Activated naive CD4-positive, alpha-beta T cell treated with anti-CD3 and anti-CD28 coated beads, Interleukin-2, amount 50 U/mL, for 24 hours (primary cell): ENCODE results near the gene TREML4.
"Not testable (repeated sequence)": the region's sequence is repeated elsewhere in the genome, so short reads cannot be mapped to it uniquely, and the experiment has no call there.

Experiments
- H3K27ac Mint-ChIP-seq: one replicate; pipeline ENCODE4 v1.8.0; 2021; ENCODE audit warnings: mild to moderate bottlenecking, mixed read lengths
- H3K27me3 Mint-ChIP-seq: one replicate; pipeline ENCODE4 v1.8.0; 2021; ENCODE audit warnings: mixed read lengths
- H3K36me3 Mint-ChIP-seq: one replicate; pipeline ENCODE4 v1.8.0; 2021; ENCODE audit warnings: mixed read lengths
- H3K4me1 Mint-ChIP-seq: one replicate; pipeline ENCODE4 v1.8.0; 2021; ENCODE audit warnings: mixed read lengths
- H3K4me3 Mint-ChIP-seq: one replicate; pipeline ENCODE4 v1.8.0; 2021; ENCODE audit warnings: mild to moderate bottlenecking, mixed read lengths
- H3K9me3 Mint-ChIP-seq: one replicate; pipeline ENCODE4 v1.8.0; 2021; ENCODE audit warnings: mixed read lengths

The TREML4 gene, protein sequence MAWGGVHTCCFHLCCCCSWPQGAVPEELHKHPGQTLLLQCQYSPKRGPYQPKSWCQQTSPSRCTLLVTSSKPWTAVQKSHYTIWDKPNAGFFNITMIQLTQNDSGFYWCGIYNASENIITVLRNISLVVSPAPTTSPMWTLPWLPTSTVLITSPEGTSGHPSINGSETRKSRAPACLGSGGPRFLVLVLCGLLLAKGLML

DNA sequence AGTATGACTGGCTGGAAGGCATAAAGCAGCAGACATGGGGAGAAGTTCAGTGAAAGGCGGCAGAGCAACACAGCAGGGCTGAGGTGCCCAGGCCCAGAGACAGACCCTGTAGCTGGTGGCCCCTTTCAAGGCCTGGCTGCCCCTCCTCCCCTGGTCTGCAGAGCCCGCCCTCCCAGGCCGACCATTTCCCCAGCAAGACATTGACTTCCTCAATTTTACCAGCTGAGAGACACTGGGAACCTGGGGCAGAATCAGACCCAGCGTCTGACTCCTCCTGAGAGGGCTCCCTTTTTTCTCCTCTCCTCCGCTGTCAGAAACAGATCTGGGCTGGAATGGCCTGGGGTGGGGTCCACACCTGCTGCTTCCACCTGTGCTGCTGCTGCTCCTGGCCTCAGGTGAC is at the start of gene TREML4:
Gene TREML4, plus strand, starts transcription at position 254 of the 400 bp plus-strand sequence. Its CDS starts 79 bp downstream, at position 333.
- Mint-ChIP-seq H3K4me3 (no peak within 1 kb of the TSS), H3K36me3 (no peaks in the 10 kb centered on the region), H3K27me3 (no peaks in the 10 kb centered on the region), H3K27ac (no peak within 1 kb of the TSS), H3K4me1 (peaks cover 10% of the 10 kb centered on the region), H3K9me3 (no peaks in the 10 kb centered on the region)

DNA sequence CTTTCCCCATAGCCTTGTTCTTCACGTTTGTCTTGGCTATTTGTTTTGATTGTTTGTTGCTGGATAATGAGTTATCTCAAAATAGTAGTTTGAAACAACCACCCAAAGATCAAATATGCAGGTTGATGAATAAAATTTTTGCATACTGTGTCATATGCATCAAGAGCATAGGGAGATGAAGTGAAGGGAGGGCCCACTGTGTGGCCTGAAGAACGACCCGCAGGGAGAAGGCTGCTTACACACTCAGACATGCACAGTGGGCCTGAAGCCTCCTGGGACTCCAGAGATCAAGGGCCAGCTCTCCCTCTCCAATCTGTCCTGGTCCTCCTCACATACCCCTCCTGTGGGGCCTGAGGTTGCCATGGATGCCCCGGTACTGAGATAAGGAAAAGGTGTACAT is 49.0 kb upstream of the TREML4 start:
- Mint-ChIP-seq H3K4me3 (no peak overlapping the region), H3K4me1 (peaks cover 17% of the 10 kb centered on the region), H3K27ac (no peak overlapping the region), H3K36me3 (no peaks in the 10 kb centered on the region), H3K9me3 (no peaks in the 10 kb centered on the region), H3K27me3 (no peaks in the 10 kb centered on the region)

DNA sequence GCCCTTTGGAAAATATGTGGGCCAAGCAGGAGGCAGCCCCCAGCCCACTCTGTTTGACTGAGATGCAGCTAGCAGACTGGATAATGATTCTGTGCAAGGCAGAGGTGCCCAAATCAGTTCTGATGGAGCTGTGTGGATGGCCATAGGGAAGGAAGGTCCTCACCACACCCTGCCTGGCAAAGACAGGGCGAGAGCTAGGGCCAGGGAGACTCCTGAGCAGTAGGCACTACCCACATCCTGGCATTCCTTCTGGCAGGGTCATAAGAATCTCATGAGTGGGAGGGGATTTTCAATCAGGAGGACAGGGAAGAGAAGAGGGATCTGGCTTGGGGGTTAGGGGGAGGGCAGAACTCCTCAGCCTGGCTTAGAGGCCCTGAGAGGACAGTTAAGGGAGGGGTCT is 46.6 kb upstream of the TREML4 start:
- Mint-ChIP-seq H3K9me3 (no peaks in the 10 kb centered on the region), H3K36me3 (no peaks in the 10 kb centered on the region), H3K27me3 (no peaks in the 10 kb centered on the region), H3K27ac (no peak overlapping the region), H3K4me3 (no peak overlapping the region), H3K4me1 (peaks cover 31% of the 10 kb centered on the region)

DNA sequence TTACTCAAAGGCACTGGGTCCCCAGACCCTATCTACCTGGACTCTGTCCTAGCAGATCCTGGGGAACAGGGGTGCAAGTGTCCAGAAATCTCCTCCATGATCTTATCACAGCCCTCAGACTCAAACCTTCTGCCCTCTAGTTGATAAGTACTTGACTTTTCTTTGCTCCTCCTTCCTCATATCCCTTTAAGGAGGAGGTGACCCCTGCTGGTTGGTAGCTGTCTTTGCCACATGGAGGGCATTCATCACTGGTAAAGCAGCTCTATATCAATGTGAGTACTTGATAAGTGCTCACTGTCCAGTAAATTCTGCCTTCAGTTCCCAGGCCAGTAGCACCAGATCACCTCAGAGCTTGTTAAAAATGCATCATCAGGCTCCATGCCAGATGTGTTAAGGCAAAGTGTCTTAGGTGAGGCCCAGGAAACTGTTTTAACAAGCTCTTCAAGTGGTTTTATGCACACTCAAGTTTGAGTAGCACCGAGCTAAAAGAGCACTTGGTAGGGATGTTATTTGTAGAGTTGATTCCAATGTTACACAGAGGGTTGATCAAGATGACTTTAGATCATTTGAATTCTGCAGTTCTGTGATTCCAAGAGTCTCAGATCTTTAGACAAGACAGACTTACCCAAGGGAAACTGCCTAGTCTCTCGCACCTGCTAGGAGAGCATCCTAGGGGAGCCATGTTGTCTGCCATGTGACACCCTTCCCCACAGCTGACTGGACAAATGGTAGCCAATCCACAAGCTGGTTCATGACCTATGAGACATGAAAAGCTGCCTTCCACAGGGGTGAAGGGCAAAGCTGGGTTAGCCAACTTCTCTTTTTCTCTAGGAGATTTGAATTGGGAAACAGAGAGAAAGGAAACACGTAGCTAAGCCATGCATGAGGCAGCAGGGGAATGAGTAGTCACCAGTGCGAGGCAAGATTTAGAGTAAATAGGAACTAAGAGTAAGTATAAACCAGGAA is 45.8 kb upstream of the TREML4 start:
- Mint-ChIP-seq H3K4me1 (peaks cover 39% of the 10 kb centered on the region), H3K9me3 (no peaks in the 10 kb centered on the region), H3K27me3 (no peaks in the 10 kb centered on the region), H3K4me3 (no peak overlapping the region), H3K36me3 (no peaks in the 10 kb centered on the region), H3K27ac (no peak overlapping the region)

DNA sequence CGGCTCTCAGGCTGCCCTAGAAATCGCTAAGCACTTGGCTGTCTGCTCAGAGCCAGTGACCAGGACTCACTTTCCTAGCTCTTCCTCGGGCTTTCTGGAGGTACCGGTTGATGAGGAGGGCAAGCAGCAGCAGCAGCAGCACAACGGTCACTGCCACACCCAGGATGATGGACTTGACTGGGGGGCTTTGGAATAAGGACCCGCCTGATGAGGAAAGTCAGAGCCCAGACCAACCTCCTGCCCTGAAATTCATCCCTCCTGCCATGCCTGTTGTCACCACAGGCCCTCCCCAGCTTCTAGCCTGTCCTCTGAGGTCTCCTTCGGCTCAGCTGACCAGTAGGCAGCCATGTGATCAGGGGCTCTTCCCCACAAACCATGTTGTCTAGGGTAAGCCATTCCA is 43.4 kb upstream of the TREML4 start:
- Mint-ChIP-seq H3K27ac (no peak overlapping the region), H3K27me3 (no peaks in the 10 kb centered on the region), H3K36me3 (no peaks in the 10 kb centered on the region), H3K4me3 (no peak overlapping the region), H3K4me1 (peaks cover 50% of the 10 kb centered on the region), H3K9me3 (no peaks in the 10 kb centered on the region)

DNA sequence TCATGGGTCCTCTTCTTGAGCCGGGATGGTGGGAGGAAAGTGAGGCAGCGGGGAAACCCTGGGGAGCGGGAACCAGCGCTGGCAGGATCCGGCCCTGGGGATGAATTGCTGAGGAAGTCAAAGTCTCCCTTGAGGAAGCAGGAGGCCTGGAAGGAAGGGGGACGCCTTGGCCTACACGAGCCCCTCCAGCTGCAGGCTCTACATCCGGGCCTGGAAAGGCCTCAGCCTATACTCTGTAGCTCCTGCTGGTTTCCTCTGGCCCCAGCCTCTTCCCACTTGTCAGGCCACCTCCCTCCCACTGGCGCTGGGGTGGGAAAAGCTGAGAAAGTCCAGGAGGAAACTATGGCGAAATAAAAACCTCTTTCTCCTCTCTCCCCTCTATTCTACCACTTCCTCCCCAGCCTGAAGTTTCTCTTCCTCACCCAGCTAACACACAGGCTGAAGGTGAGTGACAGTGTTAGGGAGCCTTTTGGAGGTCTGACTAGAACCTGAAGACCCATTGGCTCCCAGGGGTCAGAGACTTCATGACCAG is 42.1 kb upstream of the TREML4 start:
- Mint-ChIP-seq H3K27ac (no peak overlapping the region), H3K27me3 (no peaks in the 10 kb centered on the region), H3K4me1 (peaks cover 49% of the 10 kb centered on the region), H3K9me3 (no peaks in the 10 kb centered on the region), H3K36me3 (no peaks in the 10 kb centered on the region), H3K4me3 (no peak overlapping the region)

DNA sequence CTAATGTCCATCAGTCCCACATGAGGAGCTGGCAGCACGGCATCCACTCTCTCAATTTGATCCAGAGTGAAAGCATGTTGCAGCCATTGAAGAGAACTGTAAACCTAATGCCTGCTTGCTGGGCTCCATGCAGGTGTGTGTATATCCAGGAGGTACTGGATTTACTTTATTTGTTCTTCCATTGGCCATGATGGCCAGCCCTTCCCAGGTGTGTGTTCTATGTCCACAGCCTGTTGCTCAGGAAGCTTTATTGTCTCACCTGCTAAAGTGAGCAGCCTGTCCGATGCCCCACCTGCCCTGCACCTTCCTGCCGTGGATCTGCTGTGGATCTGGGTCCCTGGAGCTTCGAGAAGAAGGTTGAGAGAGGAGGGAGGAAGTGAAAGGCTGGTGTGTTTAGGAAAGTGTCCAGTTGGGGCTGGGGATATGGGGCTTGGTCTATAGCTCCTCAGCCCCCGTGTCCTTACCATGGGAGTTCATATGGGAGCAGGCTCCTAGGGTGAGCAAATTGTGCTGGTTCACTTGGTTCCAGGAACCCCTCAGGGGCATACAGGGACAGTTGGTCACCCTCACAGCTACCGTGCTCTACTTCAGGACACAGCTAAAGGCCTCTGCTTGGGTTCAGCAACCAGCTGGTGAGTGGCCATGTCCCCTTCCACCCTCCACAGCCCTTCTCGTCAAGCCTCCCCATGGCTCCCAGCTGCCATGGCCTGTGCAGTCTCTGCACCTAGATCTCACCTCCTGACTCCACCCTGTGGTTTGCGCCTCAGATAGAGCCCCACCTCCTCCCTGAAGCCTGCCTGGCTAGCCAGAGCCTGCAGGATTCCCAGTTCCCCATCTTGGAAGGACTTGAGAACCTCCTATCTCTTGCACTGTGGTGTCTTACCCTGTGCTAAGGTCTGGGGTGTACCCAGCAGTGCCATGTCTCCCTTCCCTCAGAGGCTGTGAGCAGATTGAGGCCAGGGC is 39.9 kb upstream of the TREML4 start:
- no peak overlapping the region for H3K27ac Mint-ChIP-seq
- no peaks in the 10 kb centered on the region for H3K9me3 Mint-ChIP-seq
- H3K27me3 Mint-ChIP-seq, result no peaks in the 10 kb centered on the region
- H3K4me1 Mint-ChIP-seq, result peaks cover 45% of the 10 kb centered on the region
- no peaks in the 10 kb centered on the region for H3K36me3 Mint-ChIP-seq
- no peak overlapping the region for H3K4me3 Mint-ChIP-seq

DNA sequence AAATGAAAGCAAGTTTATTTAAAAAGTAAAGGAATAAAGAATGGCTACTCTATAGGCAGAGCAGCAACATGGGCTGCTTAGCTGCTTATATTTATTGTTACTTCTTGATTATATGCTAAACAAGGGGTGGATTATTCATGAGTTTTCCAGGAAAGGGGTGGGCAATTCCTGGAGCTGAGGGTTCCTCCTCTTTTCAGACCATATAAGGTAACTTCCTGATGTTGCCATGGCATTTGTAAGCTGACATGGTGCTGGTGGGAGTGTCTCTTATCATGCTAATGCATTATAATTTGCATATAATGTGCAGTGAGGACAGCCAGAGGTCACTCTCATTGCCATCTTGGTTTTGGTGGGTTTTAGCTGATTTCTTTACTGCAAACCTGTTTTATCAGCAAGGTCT is 39.1 kb upstream of the TREML4 start:
- not testable (repeated sequence) for H3K27ac Mint-ChIP-seq, H3K4me3 Mint-ChIP-seq, H3K36me3 Mint-ChIP-seq

DNA sequence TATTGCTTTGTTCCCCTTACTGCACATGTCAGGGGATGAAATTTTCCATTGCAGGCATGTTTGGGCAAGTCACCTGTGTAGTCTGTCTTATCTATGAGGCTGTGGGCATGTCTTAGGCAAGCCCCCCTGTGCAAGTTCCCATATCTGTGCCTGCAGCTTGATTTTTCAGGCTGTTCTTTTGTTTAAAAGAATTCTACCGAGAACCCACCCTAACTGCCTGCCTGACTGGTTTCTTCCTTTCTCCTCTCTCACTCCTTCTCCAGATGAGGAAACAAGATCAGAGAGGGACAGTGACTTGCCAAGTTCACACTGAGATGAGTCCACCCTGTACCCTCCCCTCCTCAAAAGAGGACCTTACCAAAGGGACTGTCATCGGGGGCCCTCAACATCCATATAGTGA is 38.2 kb upstream of the TREML4 start:
- H3K27ac Mint-ChIP-seq, result no peak overlapping the region

More for the DNA sequence above, 39.1 kb upstream of the TREML4 start:
- H3K4me1 Mint-ChIP-seq, result peaks cover 50% of the 10 kb centered on the region
- H3K27me3 Mint-ChIP-seq, H3K9me3 Mint-ChIP-seq: not testable (repeated sequence)

DNA sequence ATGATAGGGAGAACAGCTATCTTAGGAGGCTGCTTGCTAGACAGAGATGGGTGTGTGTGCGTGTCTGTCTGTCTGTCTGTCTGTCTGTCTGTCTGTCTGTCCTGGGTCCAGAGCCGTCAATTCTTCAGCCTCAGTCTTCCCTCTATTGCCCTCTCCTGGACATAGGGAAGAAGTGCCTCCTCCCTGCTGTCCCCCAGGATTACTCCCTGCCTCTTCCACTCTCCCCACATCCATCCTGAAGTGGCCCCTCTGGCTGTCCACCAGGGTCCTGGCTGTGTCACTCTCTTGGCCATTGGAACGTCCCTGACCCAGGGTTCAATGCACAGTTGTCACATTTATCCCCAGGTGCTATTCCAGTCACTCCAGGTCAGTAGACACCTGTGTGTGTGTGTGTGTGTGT is 37.4 kb upstream of the TREML4 start:
- H3K4me3 Mint-ChIP-seq, result no peak overlapping the region
- H3K36me3 Mint-ChIP-seq, result peaks cover 3% of the 10 kb centered on the region
- H3K27me3 Mint-ChIP-seq, result no peaks in the 10 kb centered on the region
- no peaks in the 10 kb centered on the region for H3K9me3 Mint-ChIP-seq
- H3K4me1 Mint-ChIP-seq, result peaks cover 60% of the 10 kb centered on the region
- peak overlapping the region; percentile 86 for H3K27ac Mint-ChIP-seq

More for the DNA sequence above, 38.2 kb upstream of the TREML4 start:
- peaks cover 59% of the 10 kb centered on the region for H3K4me1 Mint-ChIP-seq
- no peak overlapping the region for H3K4me3 Mint-ChIP-seq
- no peaks in the 10 kb centered on the region for H3K27me3 Mint-ChIP-seq
- peaks cover 3% of the 10 kb centered on the region for H3K36me3 Mint-ChIP-seq
- H3K9me3 Mint-ChIP-seq, result no peaks in the 10 kb centered on the region

DNA sequence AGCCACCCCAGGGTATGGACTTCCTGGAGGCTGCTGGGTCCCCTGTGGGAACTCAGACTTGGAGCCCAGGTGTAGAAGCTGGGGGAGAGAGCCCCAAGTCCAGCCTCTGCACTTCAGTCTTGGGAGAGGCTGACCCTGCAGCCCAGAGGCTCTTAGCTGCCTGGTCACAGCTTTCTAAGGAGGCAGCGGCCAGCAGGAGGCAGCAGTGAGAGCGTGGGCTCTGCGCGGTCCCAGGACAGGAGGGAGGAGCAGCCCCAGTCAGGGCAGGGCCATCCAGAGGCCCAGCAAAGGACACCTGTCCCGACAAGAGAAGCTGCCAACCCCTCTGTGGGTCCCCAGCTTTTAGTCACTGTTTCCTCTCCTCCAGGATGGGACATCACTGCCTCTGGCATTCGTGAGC is 36.6 kb upstream of the TREML4 start:
- H3K4me3 Mint-ChIP-seq, result no peak overlapping the region
- no peak overlapping the region for H3K27ac Mint-ChIP-seq
- H3K27me3 Mint-ChIP-seq, result no peaks in the 10 kb centered on the region
- H3K4me1 Mint-ChIP-seq, result peaks cover 61% of the 10 kb centered on the region
- peaks cover 3% of the 10 kb centered on the region for H3K36me3 Mint-ChIP-seq
- no peaks in the 10 kb centered on the region for H3K9me3 Mint-ChIP-seq

DNA sequence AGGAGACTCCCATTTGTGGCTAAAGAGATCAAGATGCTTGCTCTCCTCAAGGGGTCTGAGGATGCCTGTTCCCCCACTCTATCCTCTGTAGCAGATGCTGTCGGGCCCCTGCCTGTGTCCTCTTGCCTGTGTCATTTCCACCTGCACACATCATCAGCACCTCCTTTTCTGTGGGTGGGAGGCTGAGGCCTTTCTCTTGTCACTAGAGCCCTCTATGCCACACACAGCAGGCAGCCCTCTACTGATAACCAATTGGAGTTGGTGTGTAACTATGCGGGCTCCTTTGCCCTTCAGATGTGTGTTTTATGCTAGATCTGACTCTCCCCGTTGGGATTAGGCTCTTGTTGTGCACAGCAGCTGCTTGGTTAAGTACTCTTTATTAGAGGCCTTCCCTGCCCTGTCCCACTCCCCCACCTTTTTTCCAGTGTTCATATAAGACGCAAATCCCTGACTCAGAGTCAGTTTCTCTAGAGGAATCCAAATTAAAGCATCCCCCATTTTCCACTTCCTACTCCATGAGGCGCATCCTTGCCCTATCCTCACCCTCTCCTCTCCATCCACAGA is 34.9 kb upstream of the TREML4 start:
- Mint-ChIP-seq H3K9me3 (no peaks in the 10 kb centered on the region), H3K4me3 (no peak overlapping the region), H3K27ac (no peak overlapping the region), H3K27me3 (no peaks in the 10 kb centered on the region), H3K36me3 (peaks cover 3% of the 10 kb centered on the region), H3K4me1 (peaks cover 69% of the 10 kb centered on the region)

DNA sequence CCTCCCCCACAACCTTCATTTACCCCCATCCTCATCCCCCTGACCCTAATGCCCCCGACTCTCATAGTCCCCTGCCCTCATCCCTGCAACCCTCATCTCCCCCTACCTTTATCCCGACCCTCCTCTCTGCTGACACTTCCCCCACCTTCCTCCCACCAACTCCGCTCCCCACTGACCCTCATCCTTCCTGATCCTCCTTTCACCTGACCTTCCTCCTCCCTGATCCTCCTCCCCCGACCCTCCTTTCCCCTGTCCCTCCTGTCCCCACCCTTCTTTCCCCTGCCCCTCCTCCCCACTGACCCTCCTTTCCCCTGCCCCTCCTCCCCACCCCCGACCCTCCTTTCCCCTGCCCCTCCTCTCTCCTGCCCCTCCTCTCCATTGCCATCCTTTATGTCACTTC is 34.3 kb upstream of the TREML4 start:
- H3K9me3 Mint-ChIP-seq, result no peaks in the 10 kb centered on the region
- no peak overlapping the region for H3K4me3 Mint-ChIP-seq
- peaks cover 69% of the 10 kb centered on the region for H3K4me1 Mint-ChIP-seq
- no peak overlapping the region for H3K27ac Mint-ChIP-seq
- H3K36me3 Mint-ChIP-seq, result peaks cover 3% of the 10 kb centered on the region
- H3K27me3 Mint-ChIP-seq, result no peaks in the 10 kb centered on the region

DNA sequence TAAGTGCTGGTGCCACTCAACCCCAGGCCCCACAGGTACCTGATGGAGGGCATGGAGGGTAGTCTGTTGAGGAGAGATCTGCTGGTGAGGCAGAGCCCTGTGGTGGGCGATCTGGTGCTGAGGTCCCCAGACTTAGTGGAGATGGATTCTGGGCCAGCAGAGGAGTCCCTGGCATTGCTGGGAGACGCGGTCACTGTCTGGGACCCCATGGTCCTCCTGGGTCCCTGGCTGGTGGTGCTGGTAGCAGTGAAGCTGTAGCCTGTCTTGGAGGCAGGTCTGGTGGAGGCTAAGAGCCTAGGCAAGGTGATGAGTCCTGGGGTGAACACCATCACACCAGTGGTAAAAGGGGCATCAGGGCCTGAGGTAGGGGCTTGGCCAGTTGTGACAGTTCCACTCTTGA is 33.8 kb upstream of the TREML4 start:
- H3K4me3 Mint-ChIP-seq, result no peak overlapping the region

DNA sequence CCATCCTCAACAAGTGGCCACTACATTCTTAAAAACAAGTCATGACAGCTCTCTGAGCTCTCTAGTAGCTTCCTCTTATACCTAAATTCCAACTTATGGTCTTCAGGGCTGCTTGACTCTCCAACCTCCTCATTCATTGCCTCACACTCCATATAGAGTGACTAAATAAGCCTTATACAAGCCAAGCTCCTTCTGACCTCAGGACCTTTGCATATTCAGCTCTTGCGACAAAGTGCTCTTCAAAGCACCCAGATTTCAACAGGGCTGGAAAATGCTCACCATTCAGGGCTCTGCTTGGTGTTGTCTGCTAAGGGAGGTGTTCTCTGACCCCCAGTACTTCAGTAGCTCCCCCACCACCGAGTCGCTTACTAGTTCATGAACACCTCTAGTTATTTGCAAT is 30.9 kb upstream of the TREML4 start:
- Mint-ChIP-seq H3K27me3 (no peaks in the 10 kb centered on the region), H3K36me3 (peaks cover 3% of the 10 kb centered on the region), H3K27ac (peak overlapping the region; percentile 78), H3K4me3 (no peak overlapping the region), H3K9me3 (no peaks in the 10 kb centered on the region), H3K4me1 (peaks cover 93% of the 10 kb centered on the region)

More for the DNA sequence above, 33.8 kb upstream of the TREML4 start:
- peaks cover 71% of the 10 kb centered on the region for H3K4me1 Mint-ChIP-seq
- no peak overlapping the region for H3K27ac Mint-ChIP-seq
- H3K36me3 Mint-ChIP-seq, result peaks cover 3% of the 10 kb centered on the region
- H3K27me3 Mint-ChIP-seq, result no peaks in the 10 kb centered on the region
- H3K9me3 Mint-ChIP-seq, result no peaks in the 10 kb centered on the region
